ENCODE measurements around the gene RAD51B.

Gene RAD51B

DNA sequence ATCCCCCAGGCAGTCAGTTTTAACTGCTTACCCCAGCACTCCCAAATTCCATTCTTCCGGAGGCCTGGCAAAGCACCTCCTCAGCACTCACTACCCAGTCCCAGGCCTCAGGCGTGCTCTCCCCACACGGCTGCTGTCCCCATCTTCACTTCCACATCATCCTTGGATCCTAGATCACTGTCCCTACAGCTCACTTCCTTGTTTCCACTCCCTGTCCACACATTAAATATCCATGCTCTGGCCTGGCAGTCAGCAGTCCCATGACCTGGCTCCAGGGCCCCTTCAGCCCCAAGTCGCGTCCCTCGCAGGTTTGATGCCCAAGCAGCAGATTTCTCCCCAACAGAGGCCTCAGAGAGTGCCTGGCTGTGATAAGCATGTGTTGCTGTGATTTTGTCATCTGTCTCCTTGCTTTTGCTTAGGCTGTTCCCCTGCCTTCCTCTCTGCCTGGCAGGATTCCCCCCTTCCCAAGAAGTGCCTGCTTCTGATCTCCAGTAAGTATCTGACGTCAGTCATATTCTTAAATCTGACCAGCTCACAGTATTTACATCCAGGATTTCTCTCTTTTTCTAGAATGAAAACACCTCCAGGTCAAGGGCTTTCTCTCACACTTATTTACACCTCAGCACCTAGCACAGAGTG, 731.6 kb downstream of the RAD51B start:
- DNase-seq (ENCODE audit: low spot score) = no peak

DNA sequence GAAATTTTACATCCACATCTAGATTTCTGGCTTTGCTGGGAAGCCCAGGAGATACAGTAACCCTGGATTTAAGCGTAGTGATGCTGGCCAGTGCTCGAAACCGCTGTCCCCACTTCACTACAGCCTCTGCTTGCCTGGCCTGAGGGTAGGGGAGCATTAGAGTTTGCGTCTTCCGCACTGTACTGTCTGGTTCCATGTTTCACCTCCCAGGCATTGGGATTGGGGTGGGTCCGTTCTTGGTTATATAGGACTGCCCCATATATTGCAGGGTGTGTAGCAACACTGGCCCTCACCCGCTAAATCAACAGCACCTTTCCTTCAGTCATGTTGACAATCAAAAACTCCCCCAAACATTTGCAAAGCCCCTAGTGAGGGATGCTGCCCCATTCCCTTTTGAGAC, 732.5 kb downstream of the RAD51B start:
- DNase-seq (ENCODE audit: low spot score) = no peak

DNA sequence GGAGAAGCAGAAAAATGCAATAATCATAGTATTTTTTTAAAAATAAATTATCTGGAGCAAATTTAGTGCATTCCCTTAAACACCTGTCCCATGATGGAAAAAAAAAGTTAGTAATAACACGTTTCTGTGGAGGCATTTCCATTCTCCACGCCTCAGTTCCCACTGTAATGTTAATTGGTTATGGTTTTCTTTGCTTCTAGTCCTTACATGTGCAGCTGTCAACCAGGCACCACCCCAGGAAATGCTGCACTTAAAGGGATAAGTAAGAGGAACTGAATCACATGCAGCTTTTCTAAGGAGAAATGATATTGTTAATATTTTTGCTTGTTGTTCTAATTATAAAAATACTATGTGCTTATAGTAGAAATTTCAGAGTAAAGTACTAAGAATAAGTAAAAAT, 733.0 kb downstream of the RAD51B start:
- DNase-seq (ENCODE audit: low spot score) = no peak

DNA sequence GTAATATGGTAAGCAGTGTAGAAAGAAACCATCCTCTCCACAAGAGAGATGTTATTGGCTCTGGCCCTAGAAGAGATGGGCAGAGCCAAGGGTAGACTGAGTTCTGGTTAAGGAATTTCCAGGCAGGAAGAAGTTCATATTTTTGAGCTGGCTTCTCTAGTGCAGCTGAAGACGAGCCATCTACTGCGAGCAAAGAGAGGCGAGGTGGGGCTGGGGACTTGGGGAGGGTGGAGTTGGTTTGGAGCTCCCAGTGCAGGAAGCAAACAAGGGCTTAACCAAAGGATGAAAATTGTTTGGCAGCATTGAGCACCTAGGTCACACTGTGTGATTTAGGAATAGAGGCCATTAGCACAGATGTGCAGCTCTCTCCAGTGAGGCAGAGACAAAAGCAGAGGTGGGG, 733.7 kb downstream of the RAD51B start:
- DNase-seq (ENCODE audit: low spot score) = no peak

- no peak for DNase-seq (ENCODE audit: low spot score)
These were observed 734.7 kb downstream of the RAD51B start for GRCh38 chr14:68554231-68554630.

GRCh38 chr14:68556253-68556652, 736.7 kb downstream of the RAD51B start:
- no peak for DNase-seq (ENCODE audit: low spot score)

GRCh38 chr14:68557648-68558047, 738.1 kb downstream of the RAD51B start:
- no peak for DNase-seq (ENCODE audit: low spot score)

DNA sequence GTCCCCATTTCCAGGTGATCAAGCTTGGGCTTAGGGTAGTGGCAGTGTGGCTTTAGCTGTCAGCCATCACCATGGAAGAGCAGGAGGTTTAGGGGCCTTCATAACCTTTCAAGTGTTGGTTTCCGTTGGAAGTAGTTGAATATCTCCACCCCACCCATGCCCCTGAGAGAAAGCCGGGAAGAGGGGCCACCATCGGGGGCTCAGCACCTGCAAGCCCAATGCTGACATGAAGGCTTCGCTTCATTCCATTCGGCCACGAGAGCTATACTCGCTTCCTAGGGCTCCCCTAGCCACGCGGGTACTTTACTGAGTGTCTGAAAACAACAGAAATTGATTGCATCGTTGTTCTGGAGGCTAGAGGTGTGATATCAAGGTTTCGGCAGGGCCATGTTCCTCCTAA, 738.5 kb downstream of the RAD51B start:
- DNase-seq (ENCODE audit: low spot score) = no peak

DNA sequence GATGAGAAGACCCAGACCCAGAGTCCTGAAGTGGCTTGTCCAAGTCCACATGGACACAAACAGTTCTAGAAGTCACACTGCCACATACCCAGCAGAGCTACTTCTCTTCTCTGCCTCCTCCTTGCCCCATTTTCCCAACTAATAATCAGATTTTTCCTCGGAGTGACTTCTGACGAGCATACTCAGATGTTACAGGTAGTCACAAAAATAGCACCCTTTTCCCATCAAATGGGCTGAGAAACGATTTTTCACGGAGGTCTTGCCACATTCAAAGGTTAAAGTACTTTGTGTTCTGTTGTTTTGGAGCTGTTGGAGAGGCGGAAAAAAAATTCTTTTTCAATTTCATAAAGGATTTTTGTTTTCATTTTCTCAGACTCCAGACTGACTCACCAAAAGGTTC, 740.4 kb downstream of the RAD51B start:
- DNase-seq (ENCODE audit: low spot score) = no peak

DNA sequence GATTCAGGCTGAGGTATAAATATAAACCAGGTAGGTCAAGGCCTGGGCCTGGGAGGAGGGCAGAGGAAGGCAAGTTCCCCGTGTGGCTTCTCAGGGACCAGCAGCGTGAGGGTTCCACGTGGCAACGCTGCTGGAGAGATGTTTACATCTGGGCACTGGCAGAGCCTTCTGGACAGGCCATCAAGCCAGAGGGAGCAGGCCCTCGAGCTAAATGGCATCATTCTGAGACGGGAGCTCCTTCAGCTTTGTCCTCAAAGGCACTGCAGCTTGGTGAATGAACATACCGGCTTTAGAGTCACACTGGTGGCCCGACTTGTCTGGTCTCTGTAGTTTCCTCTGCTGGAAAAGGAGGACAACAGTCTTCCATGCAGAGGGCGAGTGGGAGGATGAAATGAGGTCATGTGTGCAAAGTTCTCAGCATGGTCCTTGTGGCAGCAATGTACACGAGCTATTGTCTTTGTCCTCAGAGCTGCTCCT, 742.0 kb downstream of the RAD51B start:
- no peak for DNase-seq (ENCODE audit: low spot score)

DNA sequence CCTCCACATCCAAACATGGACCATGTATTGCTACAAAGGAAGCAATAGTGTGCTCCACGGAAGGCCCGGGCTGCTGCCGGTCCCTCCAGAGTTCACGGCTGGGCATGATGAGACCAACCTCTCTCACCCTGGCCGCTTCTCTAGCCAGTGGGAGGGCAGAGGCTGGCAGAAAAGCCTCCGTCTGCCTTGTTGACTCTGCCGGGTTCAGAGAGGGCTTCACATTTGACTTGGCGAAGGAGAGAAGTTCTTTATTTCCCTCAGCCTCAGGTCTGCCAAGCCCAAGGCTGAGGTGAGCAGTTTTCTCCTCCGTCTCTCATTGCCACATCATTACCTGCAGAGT, 743.3 kb downstream of the RAD51B start:
- DNase-seq (ENCODE audit: low spot score) = no peak

DNA sequence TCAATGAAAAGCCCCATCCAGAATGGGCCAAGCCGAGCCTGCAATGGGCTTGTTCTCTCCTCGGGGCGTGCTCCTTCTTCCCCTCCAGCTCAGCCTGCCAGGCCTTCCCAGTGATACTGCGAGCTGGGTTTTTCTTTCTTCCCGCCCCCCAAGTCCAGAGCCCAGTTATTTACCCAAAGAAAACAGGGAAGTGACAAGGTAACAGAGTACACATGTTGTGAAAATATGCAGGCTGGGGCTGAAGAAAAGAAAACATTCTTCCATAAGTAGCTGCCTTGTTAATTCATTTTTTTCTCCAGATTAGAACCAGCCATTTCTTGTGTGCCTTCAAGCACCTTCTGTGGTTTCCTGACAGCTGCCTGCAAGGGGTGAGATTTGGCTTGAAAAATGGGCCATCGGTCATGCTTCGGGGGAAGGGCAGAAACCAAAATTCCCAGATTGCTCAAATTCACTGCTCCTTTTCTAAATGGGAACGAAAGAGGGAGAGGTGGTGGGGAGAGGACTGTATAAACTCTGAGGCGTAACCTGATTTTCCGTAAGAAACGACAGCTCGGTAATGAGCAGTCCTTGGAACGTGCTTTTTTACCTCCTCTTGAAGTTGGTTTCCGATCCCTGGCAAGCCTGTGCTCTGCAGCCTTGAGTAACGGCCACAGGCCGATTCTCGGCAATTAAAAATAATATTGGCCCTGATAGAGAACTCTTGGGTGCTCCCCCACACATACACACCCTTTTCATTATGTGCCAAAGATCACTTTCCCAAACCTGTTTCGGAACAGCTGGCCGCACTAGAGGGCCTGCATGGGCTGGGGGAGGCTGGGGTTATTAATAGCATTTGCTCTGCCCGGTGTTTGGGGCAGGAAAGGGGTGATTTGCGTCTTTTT, 743.9 kb downstream of the RAD51B start:
- DNase-seq (ENCODE audit: low spot score) = no peak

DNA sequence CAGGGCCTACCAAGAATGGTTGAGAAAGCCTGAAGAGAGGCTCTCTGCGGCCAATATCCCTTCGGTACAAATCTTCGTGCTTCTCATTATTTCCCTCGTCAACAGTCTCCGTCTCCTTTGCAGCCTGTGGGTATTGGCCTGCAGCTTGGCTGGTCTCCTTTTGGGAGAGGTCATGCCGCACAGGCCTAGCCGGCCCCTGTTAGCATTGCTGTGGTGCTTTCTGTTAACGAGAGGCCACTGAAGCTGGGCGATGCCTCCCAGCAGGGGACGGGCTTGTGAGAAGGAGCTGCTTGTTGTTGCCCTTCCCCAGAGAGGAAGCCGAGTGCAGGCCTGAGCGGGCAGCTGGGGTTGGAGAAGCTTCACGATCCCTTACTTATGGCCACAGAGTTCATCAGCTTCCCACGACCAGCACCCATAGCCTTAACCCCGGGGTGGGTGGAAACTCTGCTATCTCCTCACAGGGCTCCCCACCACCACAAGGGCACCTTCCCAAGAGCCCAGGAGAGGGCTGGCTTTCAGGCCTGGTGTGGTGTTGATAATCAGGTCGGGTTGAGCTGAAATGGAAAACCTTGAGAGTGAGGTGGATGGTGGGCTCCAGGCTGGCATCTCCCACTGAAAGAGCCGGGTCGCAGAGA, 744.7 kb downstream of the RAD51B start:
- DNase-seq (ENCODE audit: low spot score) = no peak

GRCh38 chr14:68564826-68565759, 745.5 kb downstream of the RAD51B start:
- DNase-seq (ENCODE audit: low spot score) = peak; percentile 27

- DNase-seq (ENCODE audit: low spot score) = no peak
These were observed 746.5 kb downstream of the RAD51B start for GRCh38 chr14:68566075-68566474.

GRCh38 chr14:68568907-68569897, 749.6 kb downstream of the RAD51B start:
- no peak for DNase-seq (ENCODE audit: low spot score)

GRCh38 chr14:68569970-68570409, 750.4 kb downstream of the RAD51B start:
- no peak for DNase-seq (ENCODE audit: low spot score)

DNA sequence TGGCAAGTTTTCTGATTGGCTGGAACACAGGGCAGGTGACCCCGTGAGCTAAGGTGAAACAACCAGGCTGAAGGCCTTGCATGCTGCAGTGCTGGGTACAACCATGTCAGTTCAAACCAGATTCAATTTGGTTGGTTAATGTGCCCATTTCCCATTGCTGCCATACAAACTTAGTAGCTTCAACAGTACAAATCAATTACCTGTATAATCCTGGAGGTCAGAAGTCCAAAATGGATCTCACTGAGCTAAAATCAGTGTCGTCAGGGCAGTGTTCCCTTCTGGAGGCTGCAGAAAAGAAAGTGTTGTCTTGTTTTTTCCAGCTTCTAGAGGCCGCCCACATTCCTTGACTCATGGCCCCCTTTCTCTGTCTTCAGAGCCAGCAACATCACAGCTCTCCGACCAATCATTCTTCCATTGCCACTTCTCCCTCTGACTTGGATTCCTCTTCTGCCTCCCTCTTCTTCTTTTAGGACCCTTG, 751.6 kb downstream of the RAD51B start:
- DNase-seq (ENCODE audit: low spot score) = no peak

GRCh38 chr14:68571928-68572525, 752.4 kb downstream of the RAD51B start:
- DNase-seq (ENCODE audit: low spot score) = no peak

DNA sequence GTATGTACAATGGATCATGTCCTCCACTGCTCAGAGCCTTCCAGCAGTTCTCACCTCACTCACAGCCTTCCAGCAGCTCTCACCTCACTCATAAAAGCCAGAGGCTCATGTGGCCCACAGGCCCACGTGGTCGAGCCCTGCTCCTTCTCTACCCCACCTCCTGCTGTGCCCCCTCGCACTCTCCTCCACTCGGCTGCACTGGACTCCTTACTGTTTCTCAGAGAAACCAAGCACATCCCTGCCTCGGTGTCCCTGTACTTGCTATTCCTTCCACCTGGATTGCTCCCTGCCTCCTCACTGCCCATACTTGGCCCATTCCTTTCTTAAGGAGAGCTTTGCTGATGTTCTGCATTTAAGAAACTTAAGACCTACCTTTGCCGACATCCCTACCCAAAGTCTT, 753.5 kb downstream of the RAD51B start:
- no peak for DNase-seq (ENCODE audit: low spot score)

All from CD4-positive, alpha-beta T cell treated with Interleukin-6 at 100 ng/mL for 8 hours (primary cell).